Activated CD8-positive, alpha-beta memory T cell treated with anti-CD3 and anti-CD28 coated beads for 48 hours (primary cell): Measurements from ENCODE around the gene HAUS6.
A peak's percentile ranks its signal among the peaks of the same experiment; 100 is the strongest.
"Not testable (repeated sequence)": the region's sequence is repeated elsewhere in the genome, so short reads cannot be mapped to it uniquely, and the experiment has no call there.

Experiments used
- DNase-seq, 3 experiments: peaks; one replicate each; pipeline ENCODE4 v3.0.0-alpha.2; 2020; ENCODE audit warnings: low read depth in 2 of 3, low spot score in 2 of 3

HAUS6 gene

GRCh38 chr9:19116107-19116790 is 13.5 kb upstream of the HAUS6 start:
- DNase-seq, result no peak

- no peak for DNase-seq
Observed at GRCh38 chr9:19114680-19115270, 12.1 kb upstream of the HAUS6 start.

DNA sequence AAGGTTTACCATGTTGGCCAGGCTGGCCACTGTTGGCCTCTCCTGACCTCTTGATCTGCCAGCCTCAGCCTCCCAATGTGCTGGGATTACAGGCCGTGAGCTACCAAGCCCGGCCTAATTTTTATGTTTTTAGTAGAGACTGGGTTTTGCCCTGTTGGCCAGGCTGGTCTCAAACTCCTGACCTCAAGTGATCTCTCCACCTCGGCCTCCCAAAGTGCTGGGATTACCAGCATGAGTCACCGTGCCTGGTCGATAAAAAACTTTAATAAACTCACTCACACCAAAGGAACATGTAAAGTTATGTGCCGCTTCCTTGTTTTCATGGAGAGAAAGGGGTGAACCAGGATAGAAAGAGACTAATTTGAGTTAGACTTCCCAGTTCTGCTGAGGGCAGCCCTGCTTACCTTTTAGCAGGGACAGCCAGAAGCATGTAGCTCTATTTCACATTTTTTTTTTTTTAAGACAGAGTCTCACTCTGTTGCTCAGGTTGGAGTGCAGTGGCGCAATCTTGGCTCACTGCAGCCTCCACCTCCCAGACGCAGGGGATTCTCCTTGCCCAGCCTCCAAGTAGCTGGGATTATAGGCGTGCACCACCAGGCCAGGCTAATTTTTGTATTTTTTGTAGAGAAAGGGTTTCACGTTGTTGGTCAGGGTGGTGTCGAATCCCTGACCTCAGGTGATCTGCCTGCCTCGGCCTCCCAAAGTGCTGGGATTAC is 11.4 kb upstream of the HAUS6 start:
- DNase-seq, result no peak

GRCh38 chr9:19113064-19113611 is 10.4 kb upstream of the HAUS6 start:
- DNase-seq, result not testable (repeated sequence)

- no peak for DNase-seq
Observed at GRCh38 chr9:19108038-19108437, 5.3 kb upstream of the HAUS6 start.

- no peak for DNase-seq
Observed at GRCh38 chr9:19104515-19105282, 2.0 kb upstream of the HAUS6 start.

- peak; percentile 1 to 32 (median 7) for DNase-seq
Observed at GRCh38 chr9:19102181-19102630, 498 bp downstream of the HAUS6 start.

DNA sequence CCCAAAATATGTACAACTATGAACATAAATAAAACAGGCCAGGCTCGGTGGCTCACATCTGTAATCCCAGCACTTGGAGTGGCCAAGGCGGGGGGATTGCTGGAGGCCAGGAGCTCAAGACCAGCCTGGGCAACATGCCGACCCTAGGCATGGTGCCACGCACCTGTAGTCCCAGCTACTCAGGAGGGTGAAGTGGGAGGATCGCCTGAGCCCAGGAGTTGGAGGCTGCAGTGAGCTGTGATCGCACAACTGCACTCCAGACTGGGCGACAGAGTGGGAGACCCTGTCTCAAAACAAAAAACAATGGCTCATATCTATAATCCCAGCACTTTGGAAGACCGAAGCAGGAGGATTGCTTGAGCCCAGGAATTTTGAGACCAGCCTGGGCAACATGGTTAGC is 1.5 kb downstream of the HAUS6 start:
- no peak for DNase-seq

DNA sequence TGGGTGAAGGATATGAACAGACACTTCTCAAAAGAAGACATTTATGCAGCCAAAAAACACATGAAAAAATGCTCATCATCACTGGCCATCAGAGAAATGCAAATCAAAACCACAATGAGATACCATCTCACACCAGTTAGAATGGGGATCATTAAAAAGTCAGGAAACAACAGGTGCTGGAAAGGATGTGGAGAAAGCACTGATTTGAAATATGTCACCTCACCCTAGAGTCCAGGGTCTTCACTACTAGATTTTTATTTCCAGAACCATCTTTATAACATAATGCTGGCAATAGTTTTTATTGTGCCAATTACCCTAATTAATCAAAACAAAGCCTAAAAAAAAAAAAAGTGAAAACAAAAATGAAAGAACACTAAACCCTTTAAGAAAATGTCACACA is 5.3 kb downstream of the HAUS6 start:
- not testable (repeated sequence) for DNase-seq

DNA sequence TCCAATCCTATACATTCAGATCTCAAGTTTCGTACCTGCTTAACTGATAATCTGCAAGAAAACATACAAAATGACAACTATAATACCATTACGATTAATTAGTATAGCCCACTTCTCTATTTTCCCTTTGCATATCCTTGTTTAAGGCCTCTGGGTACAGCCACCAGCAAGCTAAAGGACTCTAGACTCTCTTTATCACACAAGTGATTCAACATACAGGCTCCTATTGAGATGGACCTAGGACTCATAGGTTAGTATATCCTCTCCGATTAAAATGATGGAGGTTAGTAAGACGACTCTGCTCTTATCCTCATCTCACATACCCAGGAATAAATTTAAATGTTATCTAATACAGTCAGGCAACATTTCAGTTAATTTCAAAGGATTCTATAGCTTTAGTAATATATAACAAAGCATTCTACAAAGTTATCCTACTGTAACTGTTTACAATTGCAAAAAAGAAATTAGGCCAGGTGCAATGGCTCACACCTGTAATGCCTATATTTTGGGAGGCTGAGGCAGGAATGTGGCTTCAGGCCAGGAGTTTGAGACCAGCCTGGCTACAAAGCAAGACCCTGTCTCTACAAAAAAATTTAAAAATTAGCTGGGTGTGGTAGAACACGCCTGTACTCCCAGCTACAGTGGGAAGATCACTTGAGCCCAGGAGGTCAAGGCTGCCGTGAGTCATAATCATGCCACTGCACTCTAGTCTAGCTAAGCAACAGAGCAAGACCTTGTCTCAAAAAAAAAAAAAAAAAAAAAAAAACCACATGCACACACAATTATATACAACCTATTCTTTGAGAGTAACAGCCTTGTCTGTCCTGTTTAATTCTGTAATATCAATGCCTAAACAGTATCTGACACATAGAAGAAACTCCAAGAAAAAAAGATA is 15.4 kb downstream of the HAUS6 start:
- no peak for DNase-seq

DNA sequence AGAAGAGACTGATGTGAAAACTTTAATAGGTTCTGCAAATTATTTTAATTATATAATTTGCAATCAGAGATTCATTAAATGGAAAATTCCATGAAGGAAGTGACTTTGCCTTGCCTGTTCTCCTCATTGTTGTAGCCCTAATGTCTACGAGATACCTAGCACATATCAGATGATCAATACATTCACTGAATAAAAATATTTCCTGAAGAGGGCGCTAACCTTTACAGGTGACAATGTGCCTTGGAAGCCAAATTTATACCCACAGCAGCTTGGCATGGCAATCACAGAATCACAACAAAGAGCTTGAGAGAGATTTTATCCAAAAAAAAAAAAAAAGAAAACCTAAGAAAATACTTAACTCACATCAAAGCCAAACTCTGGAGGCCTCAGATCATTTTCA is 17.4 kb downstream of the HAUS6 start:
- no peak for DNase-seq

GRCh38 chr9:19074836-19075235 is 27.9 kb downstream of the HAUS6 start:
- DNase-seq, result no peak

DNA sequence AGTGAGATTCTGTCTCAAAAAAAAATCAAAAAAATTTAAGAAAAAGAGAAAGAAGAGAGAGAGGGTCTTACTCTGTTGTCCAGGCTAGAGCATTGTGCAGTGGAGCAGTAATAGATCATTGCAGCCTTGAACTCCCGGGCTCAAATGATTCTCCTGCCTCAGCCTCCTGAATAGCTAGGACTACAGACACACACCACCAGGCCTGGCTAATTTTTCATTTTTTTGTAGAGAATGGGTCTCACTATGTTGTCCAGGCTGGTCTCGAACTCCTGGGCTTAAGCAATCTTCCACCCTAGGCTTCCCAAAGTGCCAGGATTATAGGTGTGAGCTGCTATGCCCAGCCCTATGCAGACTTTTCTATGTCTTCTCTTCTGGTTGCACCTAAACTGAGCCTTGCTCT is 28.5 kb downstream of the HAUS6 start:
- no peak for DNase-seq

GRCh38 chr9:19057033-19057432 is 45.7 kb downstream of the HAUS6 start:
- DNase-seq, result no peak

- DNase-seq, result no peak
Observed at GRCh38 chr9:19050637-19051591, 51.8 kb downstream of the HAUS6 start.

DNA sequence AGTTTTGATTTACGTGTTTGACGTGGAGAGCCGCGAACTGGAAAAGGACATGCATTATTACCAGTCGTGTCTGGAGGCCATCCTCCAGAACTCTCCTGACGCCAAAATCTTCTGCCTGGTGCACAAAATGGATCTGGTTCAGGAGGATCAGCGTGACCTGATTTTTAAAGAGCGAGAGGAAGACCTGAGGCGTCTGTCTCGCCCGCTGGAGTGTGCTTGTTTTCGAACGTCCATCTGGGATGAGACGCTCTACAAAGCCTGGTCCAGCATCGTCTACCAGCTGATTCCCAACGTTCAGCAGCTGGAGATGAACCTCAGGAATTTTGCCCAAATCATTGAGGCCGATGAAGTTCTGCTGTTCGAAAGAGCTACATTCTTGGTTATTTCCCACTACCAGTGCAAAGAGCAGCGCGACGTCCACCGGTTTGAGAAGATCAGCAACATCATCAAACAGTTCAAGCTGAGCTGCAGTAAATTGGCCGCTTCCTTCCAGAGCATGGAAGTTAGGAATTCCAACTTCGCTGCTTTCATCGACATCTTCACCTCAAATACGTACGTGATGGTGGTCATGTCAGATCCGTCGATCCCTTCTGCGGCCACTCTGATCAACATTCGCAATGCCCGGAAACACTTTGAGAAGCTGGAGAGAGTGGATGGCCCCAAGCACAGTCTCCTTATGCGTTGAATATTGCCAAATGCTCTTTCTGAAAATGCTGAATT is 52.6 kb downstream of the HAUS6 start:
- no peak for DNase-seq

GRCh38 chr9:19048966-19049916 is 53.5 kb downstream of the HAUS6 start, which contains the start of gene RRAGA:
Gene RRAGA, plus strand, starts transcription at chr9:19049427. Its CDS starts 233 bp downstream, at chr9:19049660.
- DNase-seq, result peak; percentile 78 to 89 (median 88)
